Body of pancreas (tissue), 4 donors: ENCODE results near the gene IFIH1. TPM values are rescaled to one million over a fixed set of nuclear protein-coding genes. Genes with fewer than 3 reads are reported as not detected.
A peak's percentile ranks its signal among the peaks of the same experiment; 100 is the strongest.

Experiments
- ATAC-seq: fragments of 150-250 bp; one replicate; pipeline ENCODE4 v1.9.1; 2016
- DNase-seq, 4 donors: peaks; one replicate each; pipeline ENCODE4 v3.0.0-alpha.2; 2019
- H3K27ac ChIP-seq, 4 donors: fragments of 200-600 bp; sonication (generic); 1 replicate in 3 of 4; 2 replicates in 1 of 4; pipeline versions ENCODE4 v1.5.1 to v1.6.1; 2016 to 2019; ENCODE audit warnings: mild to moderate bottlenecking in 1 of 4, mixed read lengths in 1 of 4, moderate library complexity in 1 of 4
- H3K27me3 ChIP-seq, 2 donors: fragments of 200-600 bp; sonication (generic); one replicate each; pipeline ENCODE4 v1.6.0; 2016; ENCODE audit warnings: mild to moderate bottlenecking in 1 of 2
- H3K36me3 ChIP-seq, 2 donors: fragments of 200-600 bp; sonication (generic); replicated peaks in 1 of 2; 2 replicates each; pipeline ENCODE4 v1.5.1; 2016; ENCODE audit warnings: low read depth in 2 of 2; ENCODE audit not compliant: insufficient read depth in 1 of 2
- H3K4me1 ChIP-seq: fragments of 200-600 bp; sonication (generic); one replicate; pipeline ENCODE4 v1.6.0; 2016
- H3K4me3 ChIP-seq, 2 donors: fragments of 200-600 bp; sonication (generic); 1 replicate in 1 of 2; 2 replicates in 1 of 2; pipeline ENCODE4 v1.5.1; 2016 to 2019
- H3K9me3 ChIP-seq, 3 donors: fragments of 200-600 bp; sonication (generic); 1 replicate in 2 of 3; 2 replicates in 1 of 3; pipeline ENCODE4 v1.5.1; 2016
- POLR2A ChIP-seq, 3 donors: fragments of 450-650 bp; IDR thresholded peaks; one replicate each; pipeline ENCODE4 v1.6.1; 2016; ENCODE audit warnings: antibody characterized with exemption in 3 of 3, mild to moderate bottlenecking in 2 of 3
- WGBS, 2 donors: methylation state at CpG; one replicate each; pipeline ENCODE4 v1.1.5; 2017; 5-methylcytosine and 5-hydroxymethylcytosine counted together
- intact Hi-C: fragments of 100-400 bp; cut with DNase I; formaldehyde crosslinking; loops from one replicate; pipeline ENCODE4 v1.15.1; 2023
- total RNA-seq, 2 donors: library from RNA; depleted of rRNA; stranded (reverse); fragments of >200 nt; gene quantifications; one replicate each; pipeline ENCODE4 v1.1.0, GENCODE V29; 2016
- TF ChIP-seq, protein P1 (sequence below), 7 experiments: fragments of 450-650 bp in 4 of 7; fragments of 200-600 bp in 3 of 7; sonication (generic) in 3 of 7; IDR thresholded peaks; one replicate each; pipeline ENCODE4 v1.5.1; 2016 to 2019; ENCODE audit warnings: antibody characterized with exemption in 7 of 7

The IFIH1 gene
- total RNA-seq, 2 donors from 2014 or later: 12.5 to 13.2 TPM

DNA sequence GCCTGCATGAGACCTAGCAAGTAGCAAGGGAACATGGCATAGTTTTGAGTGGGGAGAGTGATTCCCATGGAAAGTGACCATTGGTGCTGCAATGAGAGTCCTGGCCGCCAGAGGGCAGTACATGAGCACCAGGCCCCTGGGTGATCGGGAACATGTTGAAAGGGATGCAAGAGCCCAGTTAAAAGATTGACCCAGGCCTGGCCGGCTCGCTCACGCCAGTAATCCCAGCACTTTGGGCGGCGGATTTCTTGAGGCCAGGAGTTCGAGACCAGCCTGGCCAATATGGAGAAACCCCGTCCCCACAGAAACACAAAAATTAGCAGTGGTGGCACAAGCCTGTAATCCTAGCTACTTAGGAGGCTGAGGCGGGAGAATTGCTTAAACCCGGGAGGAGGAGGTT lies 97.4 kb downstream of the IFIH1 start:
- Histone ChIP-seq H3K27me3 (no peaks in the 10 kb centered on the region), H3K4me3 (no peak overlapping the region), H3K36me3 (no peaks in the 10 kb centered on the region), H3K27ac (no peak overlapping the region), H3K9me3 (no peaks in the 10 kb centered on the region), H3K4me1 (no peaks in the 10 kb centered on the region)
- peak; percentile 63 to 78 (median 71) for DNase-seq
- ATAC-seq: peak; percentile 94
- intact Hi-C loops: loop anchor here (5.0 kb wide), 1 partner anchor 76 kb away; no protein-coding TSS in a partner anchor
- WGBS, 2 donors: 23 to 27% methylated on average over 10 to 11 of the region's 11 CpGs
- no peak for TF ChIP-seq POLR2A (IDR thresholded peaks at IDR 0.05)
- TF ChIP-seq, protein P1, sequence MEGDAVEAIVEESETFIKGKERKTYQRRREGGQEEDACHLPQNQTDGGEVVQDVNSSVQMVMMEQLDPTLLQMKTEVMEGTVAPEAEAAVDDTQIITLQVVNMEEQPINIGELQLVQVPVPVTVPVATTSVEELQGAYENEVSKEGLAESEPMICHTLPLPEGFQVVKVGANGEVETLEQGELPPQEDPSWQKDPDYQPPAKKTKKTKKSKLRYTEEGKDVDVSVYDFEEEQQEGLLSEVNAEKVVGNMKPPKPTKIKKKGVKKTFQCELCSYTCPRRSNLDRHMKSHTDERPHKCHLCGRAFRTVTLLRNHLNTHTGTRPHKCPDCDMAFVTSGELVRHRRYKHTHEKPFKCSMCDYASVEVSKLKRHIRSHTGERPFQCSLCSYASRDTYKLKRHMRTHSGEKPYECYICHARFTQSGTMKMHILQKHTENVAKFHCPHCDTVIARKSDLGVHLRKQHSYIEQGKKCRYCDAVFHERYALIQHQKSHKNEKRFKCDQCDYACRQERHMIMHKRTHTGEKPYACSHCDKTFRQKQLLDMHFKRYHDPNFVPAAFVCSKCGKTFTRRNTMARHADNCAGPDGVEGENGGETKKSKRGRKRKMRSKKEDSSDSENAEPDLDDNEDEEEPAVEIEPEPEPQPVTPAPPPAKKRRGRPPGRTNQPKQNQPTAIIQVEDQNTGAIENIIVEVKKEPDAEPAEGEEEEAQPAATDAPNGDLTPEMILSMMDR (IDR thresholded peaks at IDR 0.05): peak; percentile 73 to 88 (median 80)

DNA sequence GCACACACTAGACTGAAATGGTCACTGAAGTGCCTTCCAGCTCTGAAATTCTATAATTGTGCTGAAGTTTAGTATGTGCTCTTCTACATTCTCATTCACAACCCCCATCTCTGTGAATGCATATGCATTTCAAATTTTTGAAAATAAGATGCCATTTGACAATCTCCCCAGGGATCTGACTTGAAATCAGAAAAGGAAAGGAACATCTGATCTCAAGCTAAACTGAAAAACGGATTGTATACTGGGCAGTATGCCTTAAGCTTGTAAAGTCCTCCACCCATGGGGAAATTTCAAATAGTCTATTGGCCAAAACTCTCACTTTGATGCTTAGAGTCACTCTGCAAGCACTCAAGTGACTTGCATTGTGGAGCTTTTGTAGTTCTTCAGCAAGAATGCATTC lies 98.1 kb downstream of the IFIH1 start:
- H3K9me3 ChIP-seq: no peaks in the 10 kb centered on the region
- H3K27me3 ChIP-seq: no peaks in the 10 kb centered on the region
- TF ChIP-seq, protein P1 (IDR thresholded peaks at IDR 0.05): no peak
- no peak for TF ChIP-seq POLR2A (IDR thresholded peaks at IDR 0.05)
- WGBS, 2 donors: 62 to 66% methylated on average over 1 of the region's 1 CpG
- no peaks in the 10 kb centered on the region for H3K36me3 ChIP-seq
- no peaks in the 10 kb centered on the region for H3K4me1 ChIP-seq
- H3K4me3 ChIP-seq: no peak overlapping the region
- intact Hi-C loops: loop anchor here (5.0 kb wide), 1 partner anchor 77 kb away; no protein-coding TSS in a partner anchor
- H3K27ac ChIP-seq: no peak overlapping the region
- ATAC-seq (no peak), DNase-seq (no peak)

DNA sequence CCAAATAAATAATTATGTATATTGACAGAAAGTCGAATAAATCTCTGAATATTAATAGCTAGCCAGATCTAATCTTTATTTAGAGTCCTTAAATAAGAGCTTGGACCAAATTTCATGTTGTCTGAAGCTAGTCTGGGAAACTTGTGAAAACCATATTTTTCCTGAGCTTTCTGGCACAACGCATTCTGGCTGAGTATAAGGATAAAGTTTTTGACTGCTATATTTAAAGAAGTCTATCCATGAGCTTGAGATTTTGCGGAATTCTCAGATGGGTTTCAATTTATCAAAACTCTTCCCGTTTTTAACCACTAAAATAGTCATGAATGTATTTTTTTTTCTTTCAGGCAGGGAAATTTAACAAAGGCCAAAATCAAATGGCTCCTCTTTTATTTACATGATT lies 99.1 kb downstream of the IFIH1 start:
- Histone ChIP-seq H3K27ac (no peak overlapping the region), H3K27me3 (no peaks in the 10 kb centered on the region), H3K4me1 (no peaks in the 10 kb centered on the region), H3K9me3 (no peaks in the 10 kb centered on the region), H3K36me3 (no peaks in the 10 kb centered on the region), H3K4me3 (no peak overlapping the region)
- intact Hi-C loops: no loop called here
- DNase-seq (no peak), ATAC-seq (no peak)
- TF ChIP-seq, protein P1 (IDR thresholded peaks at IDR 0.05): no peak
- no peak for TF ChIP-seq POLR2A (IDR thresholded peaks at IDR 0.05)
- 59 to 60% methylated on average over 4 of the region's 4 CpGs for WGBS, 2 donors

DNA sequence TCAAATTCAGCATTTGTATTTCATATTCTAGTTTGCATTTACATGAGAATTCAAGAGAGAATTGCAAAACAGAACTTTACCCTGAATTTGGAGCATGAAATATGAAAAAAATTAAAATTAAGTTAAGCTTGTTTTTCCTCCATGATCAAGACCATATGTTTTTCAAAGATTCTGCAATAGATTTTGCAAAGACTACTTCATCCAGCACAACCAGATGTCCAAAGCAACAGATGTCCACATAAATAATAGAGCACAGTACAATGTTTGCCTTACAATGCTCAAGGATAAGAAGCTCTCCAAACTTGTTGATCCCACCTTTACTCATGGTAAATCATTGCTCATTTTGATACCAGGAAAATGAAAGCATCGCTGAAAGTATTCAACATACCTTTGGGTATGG lies 100.9 kb downstream of the IFIH1 start:
- Histone ChIP-seq H3K4me1 (no peaks in the 10 kb centered on the region), H3K36me3 (no peaks in the 10 kb centered on the region), H3K27ac (no peak overlapping the region), H3K4me3 (no peak overlapping the region), H3K9me3 (no peaks in the 10 kb centered on the region), H3K27me3 (no peaks in the 10 kb centered on the region)
- WGBS, 2 donors: 78 to 79% methylated on average over 1 of the region's 1 CpG
- ATAC-seq (no peak), DNase-seq (no peak)
- no peak for TF ChIP-seq POLR2A (IDR thresholded peaks at IDR 0.05)
- TF ChIP-seq, protein P1 (IDR thresholded peaks at IDR 0.05): no peak
- intact Hi-C loops: no loop called here

Other genes with a start within 250 kb of the IFIH1 start
- 1 to 10 TPM in 1 of 2 donors, under 1 TPM in 1; 0.99 to 7.5 TPM for gene DPP4, start 244.5 kb downstream of the IFIH1 start, total RNA-seq
- 100 to 1,000 TPM; 129 to 464 TPM for gene GCG, start 166.4 kb downstream of the IFIH1 start, total RNA-seq
- 1 to 10 TPM; 2.3 to 4.2 TPM for gene FAP, start 75.2 kb downstream of the IFIH1 start, total RNA-seq
- 10 to 100 TPM; 14.0 to 15.2 TPM for gene GCA, start 25.4 kb upstream of the IFIH1 start, total RNA-seq